HEK293 (cell line): ENCODE results near the gene RHBDL3.

Source experiments
- KLF9 ChIP-seq: fragments of 450-650 bp; formaldehyde crosslinking; IDR thresholded peaks from 2 replicates; pipeline ENCODE4 v1.5.1; 2016; ENCODE audit warnings: missing biosample characterization, missing genetic modification characterization, low read depth
- PBX3 ChIP-seq: sonication (generic); formaldehyde crosslinking; IDR thresholded peaks from 2 replicates; pipeline ENCODE4 v1.8.1; 2022; ENCODE audit warnings: mild to moderate bottlenecking, moderate library complexity, missing genetic modification reagents
- SCRT2 ChIP-seq: fragments of 450-650 bp; formaldehyde crosslinking; IDR thresholded peaks from 2 replicates; pipeline ENCODE4 v1.5.1; 2016; ENCODE audit warnings: missing biosample characterization, missing genetic modification characterization
- SETDB1 ChIP-seq: IDR thresholded peaks from one replicate; pipeline ENCODE4 v1.6.1; 2017; ENCODE audit warnings: mild to moderate bottlenecking, low read length, moderate library complexity, mixed read lengths; ENCODE audit not compliant: insufficient read length
- TRIM28 ChIP-seq: IDR thresholded peaks from 2 replicates; pipeline ENCODE4 v1.6.1; 2011; ENCODE audit warnings: low read length, control low read depth, borderline replicate concordance
- ZBTB1 ChIP-seq: fragments of 450-650 bp; formaldehyde crosslinking; IDR thresholded peaks from 2 replicates; pipeline ENCODE4 v1.5.1; 2016; ENCODE audit warnings: missing biosample characterization, missing genetic modification characterization
- ZNF114 ChIP-seq: fragments of 450-650 bp; formaldehyde crosslinking; IDR thresholded peaks from 2 replicates; pipeline ENCODE4 v1.5.0; 2017; ENCODE audit warnings: missing biosample characterization, missing genetic modification characterization
- ZNF146 ChIP-seq: fragments of 450-650 bp; formaldehyde crosslinking; IDR thresholded peaks from 2 replicates; pipeline ENCODE4 v1.5.1; 2016; ENCODE audit warnings: missing biosample characterization, missing genetic modification characterization
- ZNF175 ChIP-seq: fragments of 450-650 bp; formaldehyde crosslinking; IDR thresholded peaks from 2 replicates; pipeline ENCODE4 v1.5.1; 2016; ENCODE audit warnings: missing biosample characterization, missing genetic modification characterization
- ZNF19 ChIP-seq: fragments of 450-650 bp; formaldehyde crosslinking; IDR thresholded peaks from 2 replicates; pipeline ENCODE4; 2016; ENCODE audit warnings: missing biosample characterization, missing genetic modification characterization, low read depth
- ZNF335 ChIP-seq: fragments of 450-650 bp; formaldehyde crosslinking; conservative IDR thresholded peaks from 2 replicates; pipeline ENCODE4 v1.5.1; 2016; ENCODE audit warnings: missing biosample characterization, missing genetic modification characterization
- ZNF350 ChIP-seq: fragments of 450-650 bp; formaldehyde crosslinking; IDR thresholded peaks from 2 replicates; pipeline ENCODE4 v1.5.0; 2017; ENCODE audit warnings: missing biosample characterization, mild to moderate bottlenecking, missing genetic modification characterization
- ZNF426 ChIP-seq: fragments of 450-650 bp; formaldehyde crosslinking; IDR thresholded peaks from 2 replicates; pipeline ENCODE4 v1.5.1; 2017; ENCODE audit warnings: missing biosample characterization, missing genetic modification characterization, mild to moderate bottlenecking, inconsistent platforms, moderate library complexity
- ZNF48 ChIP-seq: fragments of 450-650 bp; formaldehyde crosslinking; IDR thresholded peaks from 2 replicates; pipeline ENCODE4 v1.5.1; 2016; ENCODE audit warnings: missing biosample characterization, missing genetic modification characterization
- ZNF544 ChIP-seq: fragments of 450-650 bp; formaldehyde crosslinking; IDR thresholded peaks from 2 replicates; pipeline ENCODE4 v1.5.0; 2017; ENCODE audit warnings: missing biosample characterization, missing genetic modification characterization
- ZNF548 ChIP-seq: fragments of 450-650 bp; formaldehyde crosslinking; IDR thresholded peaks from 2 replicates; pipeline ENCODE4 v1.5.1; 2016; ENCODE audit warnings: missing biosample characterization, missing genetic modification characterization
- ZNF580 ChIP-seq: fragments of 450-650 bp; formaldehyde crosslinking; IDR thresholded peaks from 2 replicates; pipeline ENCODE4 v1.5.1; 2016; ENCODE audit warnings: missing biosample characterization, missing genetic modification characterization
- ZNF621 ChIP-seq: fragments of 450-650 bp; formaldehyde crosslinking; IDR thresholded peaks from 2 replicates; pipeline ENCODE4 v1.5.1; 2017; ENCODE audit warnings: missing biosample characterization, missing genetic modification characterization
- ZNF664 ChIP-seq: fragments of 450-650 bp; formaldehyde crosslinking; IDR thresholded peaks from 2 replicates; pipeline ENCODE4 v1.5.1; 2016; ENCODE audit warnings: missing biosample characterization, missing genetic modification characterization
- ZNF776 ChIP-seq: fragments of 450-650 bp; formaldehyde crosslinking; IDR thresholded peaks from 2 replicates; pipeline ENCODE4 v1.5.0; 2017; ENCODE audit warnings: missing biosample characterization, missing genetic modification characterization, borderline replicate concordance
- ZNF777 ChIP-seq: fragments of 450-650 bp; formaldehyde crosslinking; IDR thresholded peaks from 2 replicates; pipeline ENCODE4 v1.5.1; 2017; ENCODE audit warnings: missing biosample characterization, missing genetic modification characterization, borderline replicate concordance
- ZNF785 ChIP-seq: fragments of 450-650 bp; formaldehyde crosslinking; IDR thresholded peaks from 2 replicates; pipeline ENCODE4 v1.5.1; 2016; ENCODE audit warnings: missing biosample characterization, missing genetic modification characterization
- ZNF792 ChIP-seq: fragments of 450-650 bp; formaldehyde crosslinking; IDR thresholded peaks from 2 replicates; pipeline ENCODE4 v1.5.1; 2016; ENCODE audit warnings: missing biosample characterization, missing genetic modification characterization
- ZSCAN30 ChIP-seq: fragments of 450-650 bp; IDR thresholded peaks from 2 replicates; pipeline ENCODE4 v1.5.1; 2018; ENCODE audit warnings: missing biosample characterization, mild to moderate bottlenecking, missing genetic modification characterization, moderate library complexity
- ZXDB ChIP-seq: fragments of 450-650 bp; formaldehyde crosslinking; IDR thresholded peaks from 2 replicates; pipeline ENCODE4 v1.5.1; 2016; ENCODE audit warnings: missing biosample characterization, missing genetic modification characterization
- TF ChIP-seq, protein P1 (sequence below): fragments of 450-650 bp; formaldehyde crosslinking; IDR thresholded peaks from 2 replicates; pipeline ENCODE4 v1.5.1; 2016; ENCODE audit warnings: missing biosample characterization, missing genetic modification characterization
- TF ChIP-seq, protein P2 (sequence below): fragments of 450-650 bp; formaldehyde crosslinking; IDR thresholded peaks from 2 replicates; pipeline ENCODE4 v1.5.1; 2016; ENCODE audit warnings: missing biosample characterization, missing genetic modification characterization
- TF ChIP-seq, protein P3 (sequence below): fragments of 450-650 bp; formaldehyde crosslinking; IDR thresholded peaks from 2 replicates; pipeline ENCODE4 v1.5.1; 2016; ENCODE audit warnings: missing biosample characterization, missing genetic modification characterization

RHBDL3 gene

DNA sequence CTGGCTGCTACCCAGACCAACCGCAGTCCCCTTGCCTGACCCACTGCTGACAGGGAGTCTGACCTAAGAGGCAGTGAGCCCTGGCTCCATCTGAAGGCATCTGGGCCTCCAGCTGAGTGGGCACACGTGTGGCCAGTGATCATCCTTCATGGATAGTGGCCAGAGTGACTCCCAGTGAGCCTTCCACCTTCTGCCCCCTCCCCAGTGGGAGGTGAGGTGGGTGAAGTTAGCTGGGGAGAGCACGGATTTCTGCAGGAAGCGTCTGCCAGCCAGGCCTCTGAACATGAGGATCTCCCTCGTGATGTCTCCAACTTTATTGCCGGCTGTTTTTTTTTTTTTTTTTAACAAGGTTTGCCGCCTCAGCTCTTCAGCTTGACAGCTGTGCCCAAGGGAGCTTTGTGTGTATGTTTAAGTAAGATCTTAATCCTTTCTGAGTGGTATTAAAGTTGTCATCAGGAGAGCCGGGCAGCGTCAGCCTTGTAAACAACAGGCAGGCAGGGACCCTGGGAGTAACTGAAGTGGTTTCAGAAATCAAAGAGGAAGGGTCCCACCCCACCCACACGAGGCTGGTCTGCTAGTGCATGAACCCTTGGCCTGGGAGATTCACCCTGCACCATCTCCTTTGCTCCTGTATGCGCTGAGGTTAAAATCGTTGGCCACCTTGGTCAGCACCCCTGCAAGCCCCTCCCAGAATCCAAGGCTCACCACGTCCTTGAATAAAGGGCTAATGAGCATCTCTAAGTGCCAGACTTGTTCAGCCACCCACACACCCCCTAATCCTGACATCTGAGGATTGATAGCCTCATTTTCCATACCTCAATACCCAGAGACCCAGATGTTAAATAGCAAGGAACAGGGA lies 33.3 kb downstream of the RHBDL3 start (continued):
- TF ChIP-seq PBX3 (no peak), ZNF19 (tag by site-specific recombination) (no peak), ZNF48 (tag by site-specific recombination) (no peak), ZNF335 (0 out of 2 replicates have a peak, but pooled peaks have one; percentile 35), ZNF146 (tag by site-specific recombination) (peak; percentile 13; the same call in 1 of the 2 replicates), ZNF350 (no peak), ZNF175 (no peak), ZBTB1 (tag by site-specific recombination) (peak; percentile 82; the same call in 1 of the 2 replicates), ZSCAN30 (tag by site-specific recombination) (peak; percentile 82), ZNF548 (tag by site-specific recombination) (no peak), ZNF426 (tag by site-specific recombination) (no peak), ZNF777 (tag by site-specific recombination) (no peak), KLF9 (peak; percentile 60; the same call in 1 of the 2 replicates), TRIM28 (peak; percentile 48; the same call in 1 of the 2 replicates), ZNF785 (tag by site-specific recombination) (no peak), ZXDB (no peak; the same call in 1 of the 2 replicates), ZNF580 (peak; percentile 90), ZNF792 (peak; percentile 83; the same call in 1 of the 2 replicates), ZNF114 (tag by site-specific recombination) (no peak), ZNF544 (no peak), SCRT2 (tag by site-specific recombination) (0 out of 2 replicates have a peak, but pooled peaks have one; percentile 47), ZNF621 (tag by site-specific recombination) (no peak), SETDB1 (no peak), ZNF776 (tag by site-specific recombination) (no peak), ZNF664 (tag by site-specific recombination) (0 out of 2 replicates have a peak, but pooled peaks have one; percentile 30)
- TF ChIP-seq, protein P1, sequence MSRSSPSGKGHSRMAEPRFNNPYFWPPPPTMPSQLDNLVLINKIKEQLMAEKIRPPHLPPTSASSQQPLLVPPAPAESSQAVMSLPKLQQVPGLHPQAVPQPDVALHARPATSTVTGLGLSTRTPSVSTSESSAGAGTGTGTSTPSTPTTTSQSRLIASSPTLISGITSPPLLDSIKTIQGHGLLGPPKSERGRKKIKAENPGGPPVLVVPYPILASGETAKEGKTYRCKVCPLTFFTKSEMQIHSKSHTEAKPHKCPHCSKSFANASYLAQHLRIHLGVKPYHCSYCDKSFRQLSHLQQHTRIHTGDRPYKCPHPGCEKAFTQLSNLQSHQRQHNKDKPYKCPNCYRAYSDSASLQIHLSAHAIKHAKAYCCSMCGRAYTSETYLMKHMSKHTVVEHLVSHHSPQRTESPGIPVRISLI (tag by site-specific recombination), result no peak; the same call in 1 of the 2 replicates
- TF ChIP-seq, protein P2, sequence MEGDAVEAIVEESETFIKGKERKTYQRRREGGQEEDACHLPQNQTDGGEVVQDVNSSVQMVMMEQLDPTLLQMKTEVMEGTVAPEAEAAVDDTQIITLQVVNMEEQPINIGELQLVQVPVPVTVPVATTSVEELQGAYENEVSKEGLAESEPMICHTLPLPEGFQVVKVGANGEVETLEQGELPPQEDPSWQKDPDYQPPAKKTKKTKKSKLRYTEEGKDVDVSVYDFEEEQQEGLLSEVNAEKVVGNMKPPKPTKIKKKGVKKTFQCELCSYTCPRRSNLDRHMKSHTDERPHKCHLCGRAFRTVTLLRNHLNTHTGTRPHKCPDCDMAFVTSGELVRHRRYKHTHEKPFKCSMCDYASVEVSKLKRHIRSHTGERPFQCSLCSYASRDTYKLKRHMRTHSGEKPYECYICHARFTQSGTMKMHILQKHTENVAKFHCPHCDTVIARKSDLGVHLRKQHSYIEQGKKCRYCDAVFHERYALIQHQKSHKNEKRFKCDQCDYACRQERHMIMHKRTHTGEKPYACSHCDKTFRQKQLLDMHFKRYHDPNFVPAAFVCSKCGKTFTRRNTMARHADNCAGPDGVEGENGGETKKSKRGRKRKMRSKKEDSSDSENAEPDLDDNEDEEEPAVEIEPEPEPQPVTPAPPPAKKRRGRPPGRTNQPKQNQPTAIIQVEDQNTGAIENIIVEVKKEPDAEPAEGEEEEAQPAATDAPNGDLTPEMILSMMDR (tag by site-specific recombination), result no peak
- TF ChIP-seq, protein P3, sequence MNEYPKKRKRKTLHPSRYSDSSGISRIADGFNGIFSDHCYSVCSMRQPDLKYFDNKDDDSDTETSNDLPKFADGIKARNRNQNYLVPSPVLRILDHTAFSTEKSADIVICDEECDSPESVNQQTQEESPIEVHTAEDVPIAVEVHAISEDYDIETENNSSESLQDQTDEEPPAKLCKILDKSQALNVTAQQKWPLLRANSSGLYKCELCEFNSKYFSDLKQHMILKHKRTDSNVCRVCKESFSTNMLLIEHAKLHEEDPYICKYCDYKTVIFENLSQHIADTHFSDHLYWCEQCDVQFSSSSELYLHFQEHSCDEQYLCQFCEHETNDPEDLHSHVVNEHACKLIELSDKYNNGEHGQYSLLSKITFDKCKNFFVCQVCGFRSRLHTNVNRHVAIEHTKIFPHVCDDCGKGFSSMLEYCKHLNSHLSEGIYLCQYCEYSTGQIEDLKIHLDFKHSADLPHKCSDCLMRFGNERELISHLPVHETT (tag by site-specific recombination), result peak; percentile 90
